Measurements from ENCODE around the gene MVB12B. TPM values are rescaled to one million over a fixed set of nuclear protein-coding genes. Genes with fewer than 3 reads are reported as not detected.

Gene MVB12B
- total and polyA plus RNA-seq, 2 of the 8 experiments (the other 6 are each of a cell fraction or from before 2014, with no cell fraction given): 2.6 to 5.0 TPM

- TF ChIP-seq RBBP5 (IDR thresholded peaks at IDR 0.05; ENCODE audit: borderline replicate concordance, low read depth, low read length): no peak
- no peak for TF ChIP-seq BACH1 (IDR thresholded peaks at IDR 0.05; ENCODE audit: low read length)
- no peak for TF ChIP-seq RXRA (IDR thresholded peaks at IDR 0.05; ENCODE audit: insufficient read depth, low read depth, low read length)
Observed at GRCh38 chr9:126491568-126491879, 164.9 kb downstream of the MVB12B start (continued).
